Neural progenitor cell (in vitro differentiated cells): ENCODE measurements around the gene MAP3K13. TPM values are rescaled to one million over a fixed set of nuclear protein-coding genes. Genes with fewer than 3 reads are reported as not detected.

Source experiments
- DNase-seq: peaks from one replicate; pipeline ENCODE4 v3.0.0-alpha.2; 2016; ENCODE audit warnings: low spot score
- H2AFZ ChIP-seq: fragments of 200-600 bp; sonication (generic); replicated peaks from 2 replicates; pipeline ENCODE4 v1.6.1; 2016; ENCODE audit warnings: antibody characterized with exemption
- H3F3A ChIP-seq: fragments of 200-600 bp; sonication (generic); 2 replicates; pipeline ENCODE4 v1.6.1; 2016; ENCODE audit warnings: antibody characterized with exemption, low read depth
- H3K27ac ChIP-seq: fragments of 200-600 bp; sonication (generic); 2 replicates; pipeline ENCODE4 v1.5.1; 2016; ENCODE audit warnings: mild to moderate bottlenecking
- H3K27me3 ChIP-seq: fragments of 200-600 bp; sonication (generic); 2 replicates; pipeline ENCODE4 v1.6.1; 2016; ENCODE audit warnings: mild to moderate bottlenecking, moderate library complexity
- H3K36me3 ChIP-seq: fragments of 200-600 bp; sonication (generic); 2 replicates; pipeline ENCODE4 v1.5.1; 2016
- H3K4me1 ChIP-seq: fragments of 200-600 bp; sonication (generic); 2 replicates; pipeline ENCODE4 v1.6.1; 2016; ENCODE audit warnings: mixed run types
- H3K4me2 ChIP-seq: fragments of 200-600 bp; sonication (generic); 2 replicates; pipeline ENCODE4 v1.6.1; 2016
- H3K4me3 ChIP-seq: fragments of 200-600 bp; sonication (generic); 2 replicates; pipeline ENCODE4 v1.5.1; 2016
- H3K79me2 ChIP-seq: fragments of 200-600 bp; sonication (generic); 2 replicates; pipeline ENCODE4 v1.6.1; 2016; ENCODE audit warnings: low read depth
- H3K9ac ChIP-seq: fragments of 200-600 bp; sonication (generic); 2 replicates; pipeline ENCODE4 v1.6.1; 2016
- H3K9me3 ChIP-seq: fragments of 200-600 bp; sonication (generic); 2 replicates; pipeline ENCODE4 v1.5.1; 2016; ENCODE audit warnings: low read depth
- H4K20me1 ChIP-seq: fragments of 200-600 bp; sonication (generic); 2 replicates; pipeline ENCODE4 v1.6.1; 2016; ENCODE audit warnings: low read depth
- H3K27ac Mint-ChIP-seq: 3 replicates; pipeline ENCODE4 v1.8.0; 2021; ENCODE audit warnings: mixed read lengths
- H3K27me3 Mint-ChIP-seq: 2 replicates; pipeline ENCODE4 v1.8.0; 2022; ENCODE audit warnings: low read depth, mild to moderate bottlenecking, inconsistent platforms, moderate library complexity, mixed read lengths; ENCODE audit not compliant: insufficient read depth
- H3K36me3 Mint-ChIP-seq: 3 replicates; pipeline ENCODE4 v1.8.0; 2021; ENCODE audit warnings: mixed read lengths
- H3K4me1 Mint-ChIP-seq: 3 replicates; pipeline ENCODE4 v1.8.0; 2021; ENCODE audit warnings: mixed read lengths
- H3K4me3 Mint-ChIP-seq: 3 replicates; pipeline ENCODE4 v1.8.0; 2021; ENCODE audit warnings: mild to moderate bottlenecking, moderate library complexity, mixed read lengths
- H3K9me3 Mint-ChIP-seq: 3 replicates; pipeline ENCODE4 v1.8.0; 2020; ENCODE audit warnings: mixed read lengths
- EZH2 ChIP-seq: fragments of 200-600 bp; sonication (generic); IDR thresholded peaks from 2 replicates; pipeline ENCODE4 v1.6.1; 2017; ENCODE audit warnings: antibody characterized with exemption, mild to moderate bottlenecking, moderate library complexity
- EZH2phosphoT487 ChIP-seq: fragments of 200-600 bp; sonication (generic); IDR thresholded peaks from 2 replicates; pipeline ENCODE4 v1.6.1; 2017; ENCODE audit warnings: antibody characterized with exemption
- total RNA-seq: library from RNA; depleted of rRNA; stranded (reverse); fragments of >200 nt; gene quantifications from 2 replicates; pipeline ENCODE4 v1.2.3, GENCODE V29; 2015; ENCODE audit warnings: low replicate concordance
- TF ChIP-seq, protein P1 (sequence below): fragments of 200-600 bp; sonication (generic); IDR thresholded peaks from 2 replicates; pipeline ENCODE4 v1.5.1; 2017; ENCODE audit warnings: antibody characterized with exemption, mild to moderate bottlenecking

Gene MAP3K13
- total RNA-seq, 1 donor from 2014 or later: 34.6 TPM

GRCh38 chr3:185517387-185518130, 154.6 kb downstream of the MAP3K13 start:
- H3K9me3 Mint-ChIP-seq: no peaks in the 10 kb centered on the region
- H3K27me3 Mint-ChIP-seq: peaks cover 5% of the 10 kb centered on the region

DNA sequence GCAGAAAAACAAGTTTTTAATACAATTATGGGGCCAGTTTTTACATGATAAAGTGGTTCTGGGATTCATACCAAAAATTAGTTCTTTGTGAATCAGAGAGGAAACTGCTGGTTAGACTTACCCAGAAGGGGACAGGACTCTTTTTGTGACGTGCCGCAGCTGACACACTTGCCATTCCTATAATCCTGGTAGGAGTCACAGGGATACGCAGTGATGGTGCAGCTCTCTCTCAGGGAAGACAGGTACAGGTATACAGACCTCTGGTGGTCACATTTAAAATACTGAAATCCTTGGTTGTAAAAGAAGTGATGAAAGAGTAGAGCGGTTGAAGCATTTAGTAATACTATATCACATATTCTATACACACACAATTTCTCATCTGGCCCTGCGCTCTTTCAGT, 156.1 kb downstream of the MAP3K13 start:
- H3K4me3 Mint-ChIP-seq: no peak overlapping the region
- Histone ChIP-seq H3K27ac (no peak overlapping the region), H3K4me3 (no peak overlapping the region), H3K4me2 (no peak overlapping the region), H3K36me3 (no peaks in the 10 kb centered on the region), H3K4me1 (no peaks in the 10 kb centered on the region), H3K9me3 (no peaks in the 10 kb centered on the region), H3K9ac (no peak overlapping the region), H2AFZ (no peak overlapping the region), H3K79me2 (no peaks in the 10 kb centered on the region), H3F3A (no peaks in the 10 kb centered on the region), H3K27me3 (peaks cover 20% of the 10 kb centered on the region), H4K20me1 (no peaks in the 10 kb centered on the region)
- no peaks in the 10 kb centered on the region for H3K9me3 Mint-ChIP-seq
- H3K27me3 Mint-ChIP-seq: peaks cover 5% of the 10 kb centered on the region
- TF ChIP-seq EZH2 (no peak), EZH2phosphoT487 (no peak)
- TF ChIP-seq, protein P1, sequence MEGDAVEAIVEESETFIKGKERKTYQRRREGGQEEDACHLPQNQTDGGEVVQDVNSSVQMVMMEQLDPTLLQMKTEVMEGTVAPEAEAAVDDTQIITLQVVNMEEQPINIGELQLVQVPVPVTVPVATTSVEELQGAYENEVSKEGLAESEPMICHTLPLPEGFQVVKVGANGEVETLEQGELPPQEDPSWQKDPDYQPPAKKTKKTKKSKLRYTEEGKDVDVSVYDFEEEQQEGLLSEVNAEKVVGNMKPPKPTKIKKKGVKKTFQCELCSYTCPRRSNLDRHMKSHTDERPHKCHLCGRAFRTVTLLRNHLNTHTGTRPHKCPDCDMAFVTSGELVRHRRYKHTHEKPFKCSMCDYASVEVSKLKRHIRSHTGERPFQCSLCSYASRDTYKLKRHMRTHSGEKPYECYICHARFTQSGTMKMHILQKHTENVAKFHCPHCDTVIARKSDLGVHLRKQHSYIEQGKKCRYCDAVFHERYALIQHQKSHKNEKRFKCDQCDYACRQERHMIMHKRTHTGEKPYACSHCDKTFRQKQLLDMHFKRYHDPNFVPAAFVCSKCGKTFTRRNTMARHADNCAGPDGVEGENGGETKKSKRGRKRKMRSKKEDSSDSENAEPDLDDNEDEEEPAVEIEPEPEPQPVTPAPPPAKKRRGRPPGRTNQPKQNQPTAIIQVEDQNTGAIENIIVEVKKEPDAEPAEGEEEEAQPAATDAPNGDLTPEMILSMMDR: no peak
- no peak for DNase-seq
- H3K27ac Mint-ChIP-seq: no peak overlapping the region
- H3K4me1 Mint-ChIP-seq: no peaks in the 10 kb centered on the region
- no peaks in the 10 kb centered on the region for H3K36me3 Mint-ChIP-seq

More at GRCh38 chr3:185517387-185518130, 154.6 kb downstream of the MAP3K13 start:
- H3K4me3 ChIP-seq: no peak overlapping the region
- TF ChIP-seq EZH2: no peak
- no peak for DNase-seq
- H3K36me3 ChIP-seq: no peaks in the 10 kb centered on the region
- H3K79me2 ChIP-seq: no peaks in the 10 kb centered on the region
- no peak overlapping the region for H3K27ac ChIP-seq
- H2AFZ ChIP-seq: no peak overlapping the region
- H3K9ac ChIP-seq: no peak overlapping the region
- no peaks in the 10 kb centered on the region for H3K9me3 ChIP-seq
- Mint-ChIP-seq H3K27ac (no peak overlapping the region), H3K4me3 (no peak overlapping the region), H3K36me3 (no peaks in the 10 kb centered on the region), H3K4me1 (no peaks in the 10 kb centered on the region)
- no peaks in the 10 kb centered on the region for H3K4me1 ChIP-seq
- peaks cover 17% of the 10 kb centered on the region for H3K27me3 ChIP-seq
- no peaks in the 10 kb centered on the region for H4K20me1 ChIP-seq
- no peak overlapping the region for H3K4me2 ChIP-seq
- H3F3A ChIP-seq: no peaks in the 10 kb centered on the region

DNA sequence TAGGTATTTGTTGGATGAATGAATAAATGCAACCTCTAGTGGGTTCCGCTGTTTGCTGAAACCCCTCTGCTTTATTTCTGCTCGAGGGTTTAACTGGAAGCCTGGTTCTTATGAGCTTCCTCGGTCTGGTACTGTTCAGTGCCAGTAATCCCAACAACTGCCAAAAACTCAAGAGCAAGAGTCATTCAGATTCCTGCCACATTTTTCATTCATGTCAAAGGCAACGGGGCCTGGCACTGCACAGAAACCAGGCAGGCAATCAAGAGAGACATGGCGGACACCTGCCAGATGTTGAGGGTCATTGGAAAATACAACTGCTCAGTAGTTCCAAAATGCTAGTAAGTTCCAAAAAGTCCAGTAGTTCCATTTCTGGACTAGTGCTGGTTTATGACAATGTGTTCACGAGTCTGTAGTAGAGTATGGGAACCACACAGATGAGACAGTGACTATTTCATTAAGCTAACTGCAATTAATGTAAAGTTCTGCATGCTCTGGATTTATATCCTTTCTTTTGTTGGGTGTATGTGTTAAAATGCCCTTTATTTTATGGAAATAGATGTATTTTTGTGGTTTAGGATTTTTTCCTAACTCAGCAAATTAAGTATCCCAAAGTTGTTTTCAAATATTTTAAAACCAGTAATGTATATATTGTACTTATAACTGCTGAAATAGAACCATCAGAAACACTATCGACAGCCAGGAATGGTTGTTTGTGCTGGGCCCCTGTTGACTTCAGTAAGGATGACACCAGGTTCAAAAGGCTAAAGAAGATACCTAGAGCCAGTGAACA, 158.6 kb downstream of the MAP3K13 start:
- Mint-ChIP-seq H3K27me3 (peaks cover 2% of the 10 kb centered on the region), H3K4me3 (no peak overlapping the region), H3K36me3 (no peaks in the 10 kb centered on the region), H3K9me3 (no peaks in the 10 kb centered on the region), H3K4me1 (no peaks in the 10 kb centered on the region), H3K27ac (no peak overlapping the region)
- Histone ChIP-seq H3K27ac (no peak overlapping the region), H3K9me3 (no peaks in the 10 kb centered on the region), H3K4me3 (no peak overlapping the region), H3K27me3 (peaks cover 15% of the 10 kb centered on the region), H3K79me2 (no peaks in the 10 kb centered on the region), H3K4me2 (no peak overlapping the region), H2AFZ (no peak overlapping the region), H4K20me1 (no peaks in the 10 kb centered on the region), H3K36me3 (no peaks in the 10 kb centered on the region), H3F3A (no peaks in the 10 kb centered on the region), H3K4me1 (no peaks in the 10 kb centered on the region), H3K9ac (no peak overlapping the region)
- TF ChIP-seq, protein P1: no peak
- TF ChIP-seq EZH2phosphoT487 (no peak), EZH2 (no peak)
- no peak for DNase-seq
